ENCODE results near the gene SNRK. TPM values are rescaled to one million over a fixed set of nuclear protein-coding genes. Genes with fewer than 3 reads are reported as not detected.

The SNRK gene
- total RNA-seq, 1 experiment from 2014 or later = 11.8 TPM

- no peak overlapping the region for H3K27ac Mint-ChIP-seq
- ATAC-seq = no peak
- CTCF ChIA-PET = no interaction called here
- DNase-seq (ENCODE audit: low spot score) = no peak
- H3K9me3 Mint-ChIP-seq = no peaks in the 10 kb centered on the region
- peaks cover 46% of the 10 kb centered on the region for H3K4me1 Mint-ChIP-seq
- peaks cover 3% of the 10 kb centered on the region; the same call in 1 of the 2 replicates for H3K27me3 Mint-ChIP-seq (ENCODE audit: low read depth)
- H3K36me3 Mint-ChIP-seq = no peaks in the 10 kb centered on the region
- H3K4me3 Mint-ChIP-seq = no peak overlapping the region; the same call in 1 of the 2 replicates
- TF ChIP-seq, protein P1, sequence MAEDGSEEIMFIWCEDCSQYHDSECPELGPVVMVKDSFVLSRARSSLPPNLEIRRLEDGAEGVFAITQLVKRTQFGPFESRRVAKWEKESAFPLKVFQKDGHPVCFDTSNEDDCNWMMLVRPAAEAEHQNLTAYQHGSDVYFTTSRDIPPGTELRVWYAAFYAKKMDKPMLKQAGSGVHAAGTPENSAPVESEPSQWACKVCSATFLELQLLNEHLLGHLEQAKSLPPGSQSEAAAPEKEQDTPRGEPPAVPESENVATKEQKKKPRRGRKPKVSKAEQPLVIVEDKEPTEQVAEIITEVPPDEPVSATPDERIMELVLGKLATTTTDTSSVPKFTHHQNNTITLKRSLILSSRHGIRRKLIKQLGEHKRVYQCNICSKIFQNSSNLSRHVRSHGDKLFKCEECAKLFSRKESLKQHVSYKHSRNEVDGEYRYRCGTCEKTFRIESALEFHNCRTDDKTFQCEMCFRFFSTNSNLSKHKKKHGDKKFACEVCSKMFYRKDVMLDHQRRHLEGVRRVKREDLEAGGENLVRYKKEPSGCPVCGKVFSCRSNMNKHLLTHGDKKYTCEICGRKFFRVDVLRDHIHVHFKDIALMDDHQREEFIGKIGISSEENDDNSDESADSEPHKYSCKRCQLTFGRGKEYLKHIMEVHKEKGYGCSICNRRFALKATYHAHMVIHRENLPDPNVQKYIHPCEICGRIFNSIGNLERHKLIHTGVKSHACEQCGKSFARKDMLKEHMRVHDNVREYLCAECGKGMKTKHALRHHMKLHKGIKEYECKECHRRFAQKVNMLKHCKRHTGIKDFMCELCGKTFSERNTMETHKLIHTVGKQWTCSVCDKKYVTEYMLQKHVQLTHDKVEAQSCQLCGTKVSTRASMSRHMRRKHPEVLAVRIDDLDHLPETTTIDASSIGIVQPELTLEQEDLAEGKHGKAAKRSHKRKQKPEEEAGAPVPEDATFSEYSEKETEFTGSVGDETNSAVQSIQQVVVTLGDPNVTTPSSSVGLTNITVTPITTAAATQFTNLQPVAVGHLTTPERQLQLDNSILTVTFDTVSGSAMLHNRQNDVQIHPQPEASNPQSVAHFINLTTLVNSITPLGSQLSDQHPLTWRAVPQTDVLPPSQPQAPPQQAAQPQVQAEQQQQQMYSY (CRISPR knock-in tag; IDR thresholded peaks at IDR 0.05) = no peak
- TF ChIP-seq MAX (CRISPR knock-in tag; IDR thresholded peaks at IDR 0.05) = no peak
- no peak for TF ChIP-seq RORB (CRISPR knock-in tag; IDR thresholded peaks at IDR 0.05)
- no peak for TF ChIP-seq ZNF138 (CRISPR knock-in tag; conservative IDR thresholded peaks at IDR 0.05)
- no peak for TF ChIP-seq PREB (CRISPR knock-in tag; IDR thresholded peaks at IDR 0.05; ENCODE audit: borderline replicate concordance)
- TF ChIP-seq, protein P2, sequence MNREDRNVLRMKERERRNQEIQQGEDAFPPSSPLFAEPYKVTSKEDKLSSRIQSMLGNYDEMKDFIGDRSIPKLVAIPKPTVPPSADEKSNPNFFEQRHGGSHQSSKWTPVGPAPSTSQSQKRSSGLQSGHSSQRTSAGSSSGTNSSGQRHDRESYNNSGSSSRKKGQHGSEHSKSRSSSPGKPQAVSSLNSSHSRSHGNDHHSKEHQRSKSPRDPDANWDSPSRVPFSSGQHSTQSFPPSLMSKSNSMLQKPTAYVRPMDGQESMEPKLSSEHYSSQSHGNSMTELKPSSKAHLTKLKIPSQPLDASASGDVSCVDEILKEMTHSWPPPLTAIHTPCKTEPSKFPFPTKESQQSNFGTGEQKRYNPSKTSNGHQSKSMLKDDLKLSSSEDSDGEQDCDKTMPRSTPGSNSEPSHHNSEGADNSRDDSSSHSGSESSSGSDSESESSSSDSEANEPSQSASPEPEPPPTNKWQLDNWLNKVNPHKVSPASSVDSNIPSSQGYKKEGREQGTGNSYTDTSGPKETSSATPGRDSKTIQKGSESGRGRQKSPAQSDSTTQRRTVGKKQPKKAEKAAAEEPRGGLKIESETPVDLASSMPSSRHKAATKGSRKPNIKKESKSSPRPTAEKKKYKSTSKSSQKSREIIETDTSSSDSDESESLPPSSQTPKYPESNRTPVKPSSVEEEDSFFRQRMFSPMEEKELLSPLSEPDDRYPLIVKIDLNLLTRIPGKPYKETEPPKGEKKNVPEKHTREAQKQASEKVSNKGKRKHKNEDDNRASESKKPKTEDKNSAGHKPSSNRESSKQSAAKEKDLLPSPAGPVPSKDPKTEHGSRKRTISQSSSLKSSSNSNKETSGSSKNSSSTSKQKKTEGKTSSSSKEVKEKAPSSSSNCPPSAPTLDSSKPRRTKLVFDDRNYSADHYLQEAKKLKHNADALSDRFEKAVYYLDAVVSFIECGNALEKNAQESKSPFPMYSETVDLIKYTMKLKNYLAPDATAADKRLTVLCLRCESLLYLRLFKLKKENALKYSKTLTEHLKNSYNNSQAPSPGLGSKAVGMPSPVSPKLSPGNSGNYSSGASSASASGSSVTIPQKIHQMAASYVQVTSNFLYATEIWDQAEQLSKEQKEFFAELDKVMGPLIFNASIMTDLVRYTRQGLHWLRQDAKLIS (CRISPR knock-in tag; IDR thresholded peaks at IDR 0.05; ENCODE audit: borderline replicate concordance) = no peak
- no peak for TF ChIP-seq ZSCAN18 (CRISPR knock-in tag; IDR thresholded peaks at IDR 0.05)
- POLR2A ChIA-PET = no interaction called here
Measured at GRCh38 chr3:43288366-43288765, 2.0 kb downstream of the SNRK start.

GRCh38 chr3:43288850-43289249, 2.5 kb downstream of the SNRK start:
- ChIA-PET POLR2A (no interaction called here), CTCF (no interaction called here)
- H3K36me3 Mint-ChIP-seq = no peaks in the 10 kb centered on the region
- H3K9me3 Mint-ChIP-seq = no peaks in the 10 kb centered on the region
- H3K27me3 Mint-ChIP-seq (ENCODE audit: low read depth) = peaks cover 3% of the 10 kb centered on the region; the same call in 1 of the 2 replicates
- no peak for ATAC-seq
- no peak overlapping the region for H3K4me3 Mint-ChIP-seq
- DNase-seq (ENCODE audit: low spot score) = no peak
- peaks cover 46% of the 10 kb centered on the region for H3K4me1 Mint-ChIP-seq
- no peak overlapping the region for H3K27ac Mint-ChIP-seq
- TF ChIP-seq MAX (CRISPR knock-in tag; IDR thresholded peaks at IDR 0.05) (no peak), JAZF1 (CRISPR knock-in tag; IDR thresholded peaks at IDR 0.05) (no peak), SP1 (CRISPR knock-in tag; conservative IDR thresholded peaks at IDR 0.05) (no peak), TEAD1 (CRISPR knock-in tag; IDR thresholded peaks at IDR 0.05) (no peak), NFE2L1 (CRISPR knock-in tag; IDR thresholded peaks at IDR 0.05) (no peak), ZBTB43 (CRISPR knock-in tag; IDR thresholded peaks at IDR 0.05) (no peak), ZNF416 (CRISPR knock-in tag; IDR thresholded peaks at IDR 0.05) (no peak), RELA (CRISPR knock-in tag; IDR thresholded peaks at IDR 0.05; ENCODE audit: borderline replicate concordance) (no peak), CREM (CRISPR knock-in tag; IDR thresholded peaks at IDR 0.05) (no peak), SOX15 (CRISPR knock-in tag; IDR thresholded peaks at IDR 0.05) (no peak), RORB (CRISPR knock-in tag; IDR thresholded peaks at IDR 0.05) (no peak), CREB1 (CRISPR knock-in tag; IDR thresholded peaks at IDR 0.05) (no peak), TEAD4 (CRISPR knock-in tag; IDR thresholded peaks at IDR 0.05) (no peak)
- TF ChIP-seq, protein P3, sequence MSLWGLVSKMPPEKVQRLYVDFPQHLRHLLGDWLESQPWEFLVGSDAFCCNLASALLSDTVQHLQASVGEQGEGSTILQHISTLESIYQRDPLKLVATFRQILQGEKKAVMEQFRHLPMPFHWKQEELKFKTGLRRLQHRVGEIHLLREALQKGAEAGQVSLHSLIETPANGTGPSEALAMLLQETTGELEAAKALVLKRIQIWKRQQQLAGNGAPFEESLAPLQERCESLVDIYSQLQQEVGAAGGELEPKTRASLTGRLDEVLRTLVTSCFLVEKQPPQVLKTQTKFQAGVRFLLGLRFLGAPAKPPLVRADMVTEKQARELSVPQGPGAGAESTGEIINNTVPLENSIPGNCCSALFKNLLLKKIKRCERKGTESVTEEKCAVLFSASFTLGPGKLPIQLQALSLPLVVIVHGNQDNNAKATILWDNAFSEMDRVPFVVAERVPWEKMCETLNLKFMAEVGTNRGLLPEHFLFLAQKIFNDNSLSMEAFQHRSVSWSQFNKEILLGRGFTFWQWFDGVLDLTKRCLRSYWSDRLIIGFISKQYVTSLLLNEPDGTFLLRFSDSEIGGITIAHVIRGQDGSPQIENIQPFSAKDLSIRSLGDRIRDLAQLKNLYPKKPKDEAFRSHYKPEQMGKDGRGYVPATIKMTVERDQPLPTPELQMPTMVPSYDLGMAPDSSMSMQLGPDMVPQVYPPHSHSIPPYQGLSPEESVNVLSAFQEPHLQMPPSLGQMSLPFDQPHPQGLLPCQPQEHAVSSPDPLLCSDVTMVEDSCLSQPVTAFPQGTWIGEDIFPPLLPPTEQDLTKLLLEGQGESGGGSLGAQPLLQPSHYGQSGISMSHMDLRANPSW (CRISPR knock-in tag; conservative IDR thresholded peaks at IDR 0.05; ENCODE audit: low read depth) = no peak
- TF ChIP-seq, protein P4, sequence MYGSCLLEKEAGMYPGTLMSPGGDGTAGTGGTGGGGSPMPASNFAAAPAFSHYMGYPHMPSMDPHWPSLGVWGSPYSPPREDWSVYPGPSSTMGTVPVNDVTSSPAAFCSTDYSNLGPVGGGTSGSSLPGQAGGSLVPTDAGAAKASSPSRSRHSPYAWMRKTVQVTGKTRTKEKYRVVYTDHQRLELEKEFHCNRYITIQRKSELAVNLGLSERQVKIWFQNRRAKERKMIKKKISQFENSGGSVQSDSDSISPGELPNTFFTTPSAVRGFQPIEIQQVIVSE (CRISPR knock-in tag; IDR thresholded peaks at IDR 0.05; ENCODE audit: borderline replicate concordance) = no peak

Data from WTC11 (cell line).